Upper lobe of right lung (tissue), 1 donor: ENCODE measurements around the gene AHI1. TPM values are rescaled to one million over a fixed set of nuclear protein-coding genes. Genes with fewer than 3 reads are reported as not detected.
A peak's percentile ranks its signal among the peaks of the same experiment; 100 is the strongest.

Source experiments
- ATAC-seq: fragments of 200-7000 bp; cut with Tn5 transposase; one replicate; pipeline ENCODE4 v1.9.1; 2020; ENCODE audit warnings: mild to moderate bottlenecking, moderate library complexity
- DNase-seq: peaks from one replicate; pipeline ENCODE4 v3.0.0-alpha.2; 2020
- H3K27ac ChIP-seq: fragments of 200-600 bp; one replicate; pipeline ENCODE4 v1.8.0; 2022
- H3K27me3 ChIP-seq: fragments of 200-600 bp; one replicate; pipeline ENCODE4 v1.8.0; 2022; ENCODE audit warnings: mild to moderate bottlenecking
- H3K36me3 ChIP-seq: fragments of 200-600 bp; one replicate; pipeline ENCODE4 v1.8.0; 2022
- H3K4me1 ChIP-seq: fragments of 200-600 bp; one replicate; pipeline ENCODE4 v1.8.0; 2022
- H3K4me3 ChIP-seq: fragments of 200-600 bp; one replicate; pipeline ENCODE4 v1.8.0; 2022; ENCODE audit warnings: mild to moderate bottlenecking
- H3K9me3 ChIP-seq: fragments of 200-600 bp; one replicate; pipeline ENCODE4 v1.8.0; 2022
- intact Hi-C: fragments of 100-400 bp; cut with DNase I; formaldehyde crosslinking; loops from one replicate; pipeline ENCODE4 v1.11.0; 2022
- total RNA-seq: library from RNA; stranded (reverse); fragmentation: NEBNext Ultra II Directional; extraction: Animal tissue kit (Norgen Biotek cat#: 25700); gene quantifications from one replicate; pipeline ENCODE4 v1.2.1, GENCODE V29; 2021
- TF ChIP-seq, protein P1 (sequence below): fragments of 200-600 bp; IDR thresholded peaks from one replicate; pipeline ENCODE4 v1.8.0; 2022; ENCODE audit warnings: antibody characterized with exemption
- donor health status: DM: no; HTN: yes; CAD: no; lungs with severe emphysema.

AHI1 gene
- total RNA-seq, 1 donor from 2014 or later = 33.4 TPM

DNA sequence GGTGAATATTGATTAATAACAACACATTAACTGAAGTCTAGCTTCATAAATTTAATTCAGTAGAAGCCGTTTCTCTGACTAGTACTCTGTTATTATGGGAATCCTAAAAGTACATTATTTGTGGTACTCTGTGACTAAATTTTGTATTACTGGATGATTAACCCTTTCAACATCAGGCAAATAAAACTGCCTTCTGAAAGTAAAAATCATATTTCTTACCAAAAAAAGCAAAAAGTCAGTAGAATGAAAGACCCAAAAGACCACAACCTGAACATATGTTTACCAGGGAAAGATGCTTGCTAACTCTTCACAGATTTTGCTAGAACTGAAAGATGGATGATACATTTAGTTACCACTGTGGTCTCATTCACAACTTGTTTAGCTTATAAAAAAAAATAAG, 73.2 kb downstream of the AHI1 start:
- Histone ChIP-seq H3K9me3 (no peaks in the 10 kb centered on the region), H3K4me3 (no peak overlapping the region), H3K27me3 (no peaks in the 10 kb centered on the region), H3K36me3 (no peaks in the 10 kb centered on the region), H3K27ac (no peak overlapping the region), H3K4me1 (no peaks in the 10 kb centered on the region)
- ATAC-seq = no peak
- intact Hi-C loops = no loop called here
- TF ChIP-seq, protein P1, sequence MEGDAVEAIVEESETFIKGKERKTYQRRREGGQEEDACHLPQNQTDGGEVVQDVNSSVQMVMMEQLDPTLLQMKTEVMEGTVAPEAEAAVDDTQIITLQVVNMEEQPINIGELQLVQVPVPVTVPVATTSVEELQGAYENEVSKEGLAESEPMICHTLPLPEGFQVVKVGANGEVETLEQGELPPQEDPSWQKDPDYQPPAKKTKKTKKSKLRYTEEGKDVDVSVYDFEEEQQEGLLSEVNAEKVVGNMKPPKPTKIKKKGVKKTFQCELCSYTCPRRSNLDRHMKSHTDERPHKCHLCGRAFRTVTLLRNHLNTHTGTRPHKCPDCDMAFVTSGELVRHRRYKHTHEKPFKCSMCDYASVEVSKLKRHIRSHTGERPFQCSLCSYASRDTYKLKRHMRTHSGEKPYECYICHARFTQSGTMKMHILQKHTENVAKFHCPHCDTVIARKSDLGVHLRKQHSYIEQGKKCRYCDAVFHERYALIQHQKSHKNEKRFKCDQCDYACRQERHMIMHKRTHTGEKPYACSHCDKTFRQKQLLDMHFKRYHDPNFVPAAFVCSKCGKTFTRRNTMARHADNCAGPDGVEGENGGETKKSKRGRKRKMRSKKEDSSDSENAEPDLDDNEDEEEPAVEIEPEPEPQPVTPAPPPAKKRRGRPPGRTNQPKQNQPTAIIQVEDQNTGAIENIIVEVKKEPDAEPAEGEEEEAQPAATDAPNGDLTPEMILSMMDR = no peak
- no peak for DNase-seq

DNA sequence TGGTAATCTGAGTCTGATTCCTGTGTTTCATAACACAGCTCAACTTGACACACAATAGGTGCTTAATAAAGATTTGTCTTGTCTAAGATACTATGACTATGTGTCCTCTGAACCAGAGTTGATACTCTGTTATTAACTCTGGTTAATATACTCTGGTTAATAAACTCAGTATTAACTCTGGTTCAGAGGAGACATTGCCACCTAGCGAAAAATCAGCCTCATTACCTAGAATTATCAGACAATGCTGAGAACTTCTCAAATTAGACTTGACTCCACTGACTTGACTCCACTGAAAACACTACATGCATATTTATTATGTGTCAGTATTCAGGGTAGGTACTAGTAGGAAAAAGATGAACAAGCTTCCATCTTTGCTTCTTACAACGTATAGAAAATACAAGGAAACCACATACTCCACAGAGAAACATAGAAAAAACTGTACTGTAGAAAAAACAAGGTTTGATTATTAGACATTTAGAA, 73.9 kb downstream of the AHI1 start:
- H3K9me3 ChIP-seq = no peaks in the 10 kb centered on the region
- TF ChIP-seq, protein P1 = peak; percentile 65
- no peaks in the 10 kb centered on the region for H3K27me3 ChIP-seq
- H3K4me1 ChIP-seq = no peaks in the 10 kb centered on the region
- no peak overlapping the region for H3K27ac ChIP-seq
- ATAC-seq (peak; percentile 85), DNase-seq (no peak)
- intact Hi-C loops = no loop called here
- no peaks in the 10 kb centered on the region for H3K36me3 ChIP-seq
- no peak overlapping the region for H3K4me3 ChIP-seq

DNA sequence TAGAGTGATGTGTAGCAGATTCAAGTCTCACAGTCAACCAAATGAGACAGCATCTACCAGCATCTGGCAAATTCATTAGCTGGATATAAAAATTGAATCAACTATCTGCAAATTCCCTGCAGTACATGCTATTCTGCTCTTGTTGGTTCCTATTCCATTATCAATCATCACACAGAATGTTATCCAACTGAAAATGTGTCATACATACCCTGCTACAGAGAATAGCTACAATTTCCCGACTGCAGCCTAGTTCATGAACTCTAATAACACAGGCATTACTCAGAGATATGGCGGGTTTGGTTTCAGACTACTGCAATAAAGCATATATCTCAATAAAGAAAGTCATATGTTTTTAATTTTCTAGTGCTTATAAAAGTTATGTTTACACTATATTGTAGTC, 78.4 kb downstream of the AHI1 start:
- no peaks in the 10 kb centered on the region for H3K27me3 ChIP-seq
- DNase-seq = no peak
- intact Hi-C loops = no loop called here
- no peak overlapping the region for H3K4me3 ChIP-seq
- H3K27ac ChIP-seq = no peak overlapping the region
- no peaks in the 10 kb centered on the region for H3K9me3 ChIP-seq
- TF ChIP-seq, protein P1 = no peak
- ATAC-seq = no peak
- H3K36me3 ChIP-seq = no peaks in the 10 kb centered on the region
- H3K4me1 ChIP-seq = no peaks in the 10 kb centered on the region

DNA sequence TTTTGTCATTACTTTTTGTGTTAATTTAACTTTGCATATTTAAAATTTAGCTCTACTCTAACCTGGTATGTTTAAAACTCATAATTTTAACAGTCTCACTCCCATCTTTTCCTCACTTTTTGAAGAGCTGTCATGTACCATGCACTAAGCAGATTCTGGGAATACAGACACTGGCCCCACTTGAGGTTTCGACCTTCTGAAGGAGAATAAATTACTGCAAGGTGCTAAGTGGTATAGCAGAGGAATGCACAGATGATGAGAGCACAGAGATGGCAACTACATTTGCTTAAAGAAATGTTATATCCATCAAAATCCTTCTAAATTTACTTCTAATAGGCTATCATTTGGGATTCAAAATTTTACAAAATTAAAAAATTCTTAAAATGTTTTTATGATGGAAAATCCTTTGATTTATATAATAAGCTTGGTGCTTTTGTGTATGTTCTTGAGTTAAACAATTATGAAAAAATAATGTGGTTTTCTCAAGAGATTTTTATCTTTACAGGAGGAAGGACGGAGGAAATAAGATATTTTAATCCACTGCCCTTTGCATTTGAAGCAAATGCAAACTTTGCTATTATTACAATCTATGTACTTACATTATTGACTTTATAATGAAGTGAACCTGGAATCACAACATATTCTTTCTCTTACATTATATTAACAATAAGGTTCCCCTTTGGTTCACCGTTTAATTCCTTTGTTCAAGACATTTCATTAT, 79.3 kb downstream of the AHI1 start:
- DNase-seq (no peak), ATAC-seq (no peak)
- TF ChIP-seq, protein P1 = no peak
- Histone ChIP-seq H3K4me3 (no peak overlapping the region), H3K27me3 (no peaks in the 10 kb centered on the region), H3K27ac (no peak overlapping the region), H3K36me3 (no peaks in the 10 kb centered on the region), H3K9me3 (no peaks in the 10 kb centered on the region), H3K4me1 (no peaks in the 10 kb centered on the region)
- intact Hi-C loops = no loop called here

DNA sequence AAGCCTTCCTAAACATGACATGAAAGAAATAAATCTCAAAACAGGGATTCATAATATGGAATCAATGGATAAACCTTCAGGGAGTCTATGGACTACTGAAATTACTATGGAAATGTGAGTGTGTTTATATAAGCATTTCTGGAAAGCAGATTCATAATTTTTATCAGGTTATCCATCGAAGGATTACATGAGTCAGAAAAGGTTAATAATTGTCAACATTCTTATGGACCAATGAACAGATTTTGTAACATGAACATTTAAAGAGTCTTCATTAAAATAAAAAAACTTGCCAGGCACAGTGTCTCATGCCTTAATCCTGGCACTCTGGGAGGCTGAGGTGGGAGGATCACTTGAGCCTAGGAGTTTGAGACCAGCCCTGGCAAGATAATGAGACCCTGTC, 84.8 kb downstream of the AHI1 start:
- Histone ChIP-seq H3K27ac (no peak overlapping the region), H3K4me1 (no peaks in the 10 kb centered on the region), H3K4me3 (no peak overlapping the region), H3K27me3 (no peaks in the 10 kb centered on the region), H3K9me3 (no peaks in the 10 kb centered on the region), H3K36me3 (peaks cover 16% of the 10 kb centered on the region)
- intact Hi-C loops = no loop called here
- TF ChIP-seq, protein P1 = no peak
- DNase-seq = no peak
- ATAC-seq = no peak
